Mesangial cell (primary cell): ENCODE results near the gene GPR87. TPM values are rescaled to one million over a fixed set of nuclear protein-coding genes. Genes with fewer than 3 reads are reported as not detected.

Experiments used
- total RNA-seq: library from RNA; depleted of rRNA; stranded (reverse); fragments of >200 nt; gene quantifications from 2 replicates; pipeline ENCODE4 v1.2.3, GENCODE V29; 2015

The GPR87 gene
- total RNA-seq = 0.49 and 0.51 TPM in 2 replicates

GRCh38 chr3:151316267-151316991 lies at the start of gene GPR87:
GPR87 (minus strand) TSS chr3:151316820; CDS start chr3:151300100, 16,720 bp downstream.

DNA sequence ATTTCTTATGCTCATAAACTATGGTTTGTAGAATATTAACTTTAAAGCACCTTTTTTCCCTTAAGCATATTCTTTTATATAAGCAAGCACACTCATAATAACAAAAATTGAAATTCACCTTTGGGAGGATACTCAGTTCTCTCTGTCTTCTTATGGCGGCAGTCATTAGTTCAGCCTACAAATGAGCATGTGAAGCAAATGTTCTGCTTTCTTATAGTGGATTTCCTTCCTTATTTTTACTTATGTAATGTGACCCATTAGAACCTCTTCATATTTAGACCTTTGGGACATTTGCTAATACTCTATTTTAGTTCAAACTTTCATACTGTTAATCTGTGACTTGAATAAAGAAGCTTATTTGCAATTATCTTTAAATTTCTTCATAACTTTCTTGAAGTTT lies 12.7 kb upstream of the GPR87 start, which contains the start of gene P2RY13:
Gene P2RY13 (minus strand): TSS at position 187 of the 400 bp plus-strand sequence. CDS start 21 bp downstream, at position 166.

DNA sequence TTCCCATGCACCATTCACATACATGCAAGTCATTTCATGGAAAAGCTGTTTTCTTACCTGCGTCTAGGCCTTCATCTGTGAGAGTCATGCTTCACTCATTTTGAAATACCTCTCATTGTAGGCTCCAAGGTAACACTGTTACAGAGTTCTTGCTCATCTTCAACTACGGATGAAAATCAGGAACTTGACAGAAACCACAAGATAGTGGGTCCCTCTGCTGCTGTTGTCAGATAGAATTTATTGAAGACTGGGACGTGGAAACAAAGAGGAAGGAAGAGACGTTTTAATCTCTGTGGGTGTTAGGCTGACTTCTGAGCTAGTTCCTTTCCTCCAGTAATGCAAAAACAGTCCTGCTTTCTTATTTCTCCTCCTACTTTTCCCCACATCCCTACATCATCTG lies 38.4 kb downstream of the GPR87 start, which contains the start of gene P2RY14:
Gene P2RY14 (minus strand): TSS at position 313 of the 400 bp plus-strand sequence. CDS start 64,226 bp downstream, outside the sequence.

Other genes starting within 250 kb of the GPR87 start
- gene MED12L, start 231.2 kb downstream of the GPR87 start, total RNA-seq = 0.49 and 0.63 TPM in 2 replicates
- gene GPR171, start 113.6 kb downstream of the GPR87 start, total RNA-seq = not detected in 2 replicates
- not detected in 2 replicates for gene P2RY14, start 38.3 kb downstream of the GPR87 start, total RNA-seq
- not detected in 2 replicates for gene P2RY13, start 12.7 kb upstream of the GPR87 start, total RNA-seq
- gene P2RY12, start 67.9 kb upstream of the GPR87 start, total RNA-seq = not detected in 2 replicates
- 0.63 and 1.1 TPM in 2 replicates for gene IGSF10, start 144.2 kb upstream of the GPR87 start, total RNA-seq